ENCODE results near the gene RAPSN.

RAPSN gene

DNA sequence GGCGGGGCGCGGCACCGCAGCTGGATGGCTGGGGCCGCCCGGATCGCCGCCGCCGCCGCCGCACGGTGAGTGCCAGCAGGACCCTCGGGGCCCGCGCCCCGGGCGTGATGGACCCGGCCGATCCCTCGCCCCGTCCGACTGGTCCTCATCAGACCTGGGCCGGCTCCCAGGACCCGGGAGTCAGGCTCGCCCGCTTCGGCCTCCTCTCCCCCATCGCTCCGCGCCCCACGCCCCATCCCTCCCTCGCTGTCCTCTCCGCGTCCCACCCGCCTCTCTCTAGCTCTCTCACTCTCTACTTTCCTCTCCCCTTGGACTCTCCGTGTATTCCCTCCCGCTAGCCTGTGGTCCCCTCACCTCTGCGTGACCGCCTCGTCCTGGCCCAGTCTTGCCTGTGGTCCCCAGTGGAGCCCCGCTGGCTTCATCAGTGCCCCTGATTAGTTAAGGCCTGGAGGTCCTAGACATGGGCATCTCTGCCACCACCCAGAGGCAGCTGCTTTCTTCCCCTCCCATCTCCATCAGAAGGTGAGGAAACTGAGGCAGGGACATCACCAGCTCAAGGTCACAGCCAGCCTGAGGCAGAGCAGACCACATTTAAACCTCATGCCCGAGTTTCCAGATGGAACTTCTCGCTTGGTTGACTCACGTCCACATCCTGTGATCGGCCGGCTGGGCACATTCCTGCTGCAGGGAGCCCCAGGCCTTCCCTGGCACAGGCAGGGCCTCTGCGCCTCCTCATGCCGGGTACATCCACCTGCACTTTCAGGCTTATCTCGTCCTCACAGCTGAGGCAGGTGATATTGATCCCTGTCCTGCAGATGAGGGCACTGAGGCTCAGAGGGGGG lies 40.1 kb downstream of the RAPSN start:
- DNase-seq (ENCODE audit: low read depth in 2 of 2): no peak

DNA sequence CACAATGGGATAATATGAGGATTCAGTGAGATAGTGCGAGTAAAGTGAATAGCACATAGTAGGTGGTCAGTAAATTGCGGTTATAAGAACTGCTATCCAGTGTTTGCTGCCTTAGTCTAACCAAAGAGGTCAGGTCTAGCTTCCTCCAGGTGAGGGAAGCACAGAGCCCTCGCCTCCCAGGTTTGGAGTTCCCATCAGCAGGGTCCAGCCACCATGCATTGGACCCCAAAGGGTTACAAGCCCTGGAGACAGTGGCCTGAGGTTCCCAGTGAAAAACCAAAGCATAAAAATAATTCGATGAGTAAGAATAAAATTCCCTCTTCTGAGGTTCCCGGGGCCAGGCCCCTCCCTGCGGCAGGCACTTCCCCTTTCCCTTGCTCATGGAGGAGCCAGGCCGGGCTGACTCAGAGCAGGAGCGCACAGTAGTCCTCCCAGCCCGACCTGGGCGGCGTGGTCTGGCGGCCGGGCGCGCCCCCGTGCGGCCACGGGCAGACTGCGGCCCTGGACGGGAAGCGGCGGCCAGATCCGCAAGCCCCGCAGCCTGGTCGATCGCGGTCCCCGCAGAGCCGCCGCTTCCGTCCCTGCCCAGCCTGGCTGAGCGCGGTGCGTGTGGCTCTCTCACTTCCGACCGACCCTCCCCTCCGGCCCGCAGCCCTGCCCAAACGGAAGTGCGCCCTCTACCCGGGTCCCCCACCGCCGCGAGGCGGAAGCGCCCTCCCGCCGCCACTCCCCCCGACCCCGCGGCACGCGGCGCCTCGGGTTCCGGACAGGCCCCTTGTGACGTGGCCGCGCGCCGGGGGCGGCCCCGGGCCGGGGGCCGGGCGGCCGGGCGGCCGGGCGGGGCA lies 41.0 kb downstream of the RAPSN start, which contains the start of gene SLC39A13:
TSS of gene SLC39A13 (plus strand) at position 845 of the 845 bp plus-strand sequence. CDS start 1,505 bp downstream, outside the sequence.
- DNase-seq (ENCODE audit: low read depth in 2 of 2): peak; percentile 83 to 86

DNA sequence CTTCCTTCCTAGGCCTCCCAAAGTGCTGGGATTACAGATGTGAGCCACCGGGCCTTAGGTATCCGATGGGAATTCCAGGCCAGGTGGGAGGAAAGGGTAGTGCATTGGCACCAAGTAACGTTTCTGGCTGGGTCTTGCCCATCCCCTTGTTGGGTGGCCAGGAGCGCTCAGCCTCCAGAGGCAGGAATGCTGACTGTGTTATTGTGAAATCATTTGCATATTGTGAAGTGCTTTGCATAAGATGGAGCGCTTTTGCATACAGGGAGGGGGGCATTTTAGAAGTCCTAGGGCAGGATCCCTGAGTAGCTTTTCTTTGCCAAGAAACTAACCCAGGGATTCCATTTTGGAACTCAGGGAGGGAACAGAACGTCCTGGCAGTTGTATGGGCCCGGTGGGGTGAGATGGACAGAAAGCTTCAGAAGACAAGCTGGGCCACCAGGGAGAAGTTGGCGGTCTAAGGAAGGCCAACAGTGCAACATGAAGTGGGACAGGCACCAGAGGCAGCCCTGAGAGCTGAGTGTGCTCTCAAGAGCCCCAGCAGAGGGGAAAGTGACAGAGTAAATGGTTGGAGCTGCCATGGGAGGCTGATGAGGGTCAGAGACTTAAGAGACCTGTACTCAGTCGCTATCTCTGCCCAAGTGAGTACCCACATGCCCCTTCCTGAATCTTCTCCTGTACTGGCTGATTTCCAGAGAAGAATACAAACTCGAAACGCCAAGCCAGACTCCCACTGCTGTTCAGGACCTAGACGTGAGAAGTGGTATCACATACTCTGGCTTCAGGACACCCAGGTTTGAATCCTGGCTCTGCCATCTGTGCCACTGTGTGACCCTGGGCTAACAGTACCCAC lies 41.8 kb downstream of the RAPSN start:
- no peak for DNase-seq (ENCODE audit: low read depth in 2 of 2)

GRCh38 chr11:47403571-47403970 lies 45.4 kb downstream of the RAPSN start:
- DNase-seq (ENCODE audit: low read depth in 2 of 2): no peak

GRCh38 chr11:47403135-47403534 lies 45.8 kb downstream of the RAPSN start:
- no peak for DNase-seq (ENCODE audit: low read depth in 2 of 2)

- no peak for DNase-seq (ENCODE audit: low read depth in 2 of 2)
Observed at GRCh38 chr11:47400768-47401279, 48.1 kb downstream of the RAPSN start.

DNA sequence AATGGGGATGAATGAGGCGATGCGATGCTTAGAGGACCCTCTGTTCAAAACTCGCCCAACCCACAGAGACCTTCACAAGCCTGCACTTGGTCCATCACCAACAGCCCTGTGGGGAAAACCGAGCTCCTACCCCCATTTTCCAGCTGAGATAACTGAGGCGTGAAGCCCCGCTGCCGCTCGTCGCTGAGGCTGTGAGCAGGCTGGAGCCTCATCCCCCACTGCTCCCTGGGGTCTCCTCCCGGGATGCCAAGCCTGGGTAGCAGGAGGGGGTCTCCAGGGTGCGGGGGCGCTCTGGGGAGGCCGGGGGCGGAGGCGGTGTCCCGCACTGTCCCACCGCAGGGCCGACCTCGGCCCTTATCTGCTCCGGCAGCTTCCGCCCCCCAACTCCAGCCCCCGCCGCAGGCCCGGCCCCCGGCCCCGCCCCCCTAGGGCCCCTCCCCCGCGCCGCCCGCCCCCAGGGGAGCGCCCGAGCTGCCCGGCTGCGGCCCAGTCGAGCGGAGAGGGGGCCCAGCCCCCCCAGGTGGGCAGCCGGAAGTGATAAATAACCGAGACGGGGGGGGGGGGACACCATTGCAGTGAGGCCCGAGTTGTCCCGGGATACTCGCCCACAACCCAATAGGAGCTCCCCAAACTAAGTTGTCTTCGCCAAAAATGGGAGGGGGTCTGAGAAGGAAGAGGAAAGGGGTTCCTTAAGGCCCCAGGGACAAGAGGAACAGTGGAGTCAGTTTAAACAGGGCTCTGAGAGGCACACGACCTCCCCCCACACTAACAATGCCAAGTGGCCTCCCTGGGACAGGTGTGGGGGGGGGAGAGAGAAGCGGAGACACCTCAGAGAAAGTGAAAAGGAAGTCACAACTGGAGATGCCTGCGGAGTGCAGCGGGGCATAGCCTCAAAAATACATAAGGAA lies 48.8 kb downstream of the RAPSN start:
- DNase-seq (ENCODE audit: low read depth in 2 of 2): no peak

- DNase-seq (ENCODE audit: low read depth in 2 of 2): no peak
Observed at GRCh38 chr11:47398551-47398950, 50.4 kb downstream of the RAPSN start.

DNA sequence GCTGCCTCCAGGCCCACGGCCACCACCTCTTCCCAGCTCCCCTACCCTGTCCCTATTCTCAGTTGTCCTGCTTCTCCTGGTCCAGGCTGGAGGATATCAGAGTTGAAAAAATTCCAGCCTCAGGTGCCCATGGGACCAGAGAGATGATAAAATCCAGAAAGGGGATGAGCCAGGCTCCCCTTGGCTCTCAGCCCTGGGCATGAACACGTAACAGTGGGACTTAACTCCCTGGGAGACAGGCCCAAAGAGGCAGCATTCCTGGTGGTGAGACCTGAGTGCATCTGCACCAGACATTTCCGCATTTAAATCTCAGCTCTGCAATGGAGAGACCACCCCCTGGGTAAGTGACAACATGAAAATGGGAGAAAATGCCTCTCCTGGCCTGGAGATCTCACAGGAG lies 50.9 kb downstream of the RAPSN start:
- no peak for DNase-seq (ENCODE audit: low read depth in 2 of 2)

- no peak for DNase-seq (ENCODE audit: low read depth in 2 of 2)
Observed at GRCh38 chr11:47396049-47396320, 53.0 kb downstream of the RAPSN start.

DNA sequence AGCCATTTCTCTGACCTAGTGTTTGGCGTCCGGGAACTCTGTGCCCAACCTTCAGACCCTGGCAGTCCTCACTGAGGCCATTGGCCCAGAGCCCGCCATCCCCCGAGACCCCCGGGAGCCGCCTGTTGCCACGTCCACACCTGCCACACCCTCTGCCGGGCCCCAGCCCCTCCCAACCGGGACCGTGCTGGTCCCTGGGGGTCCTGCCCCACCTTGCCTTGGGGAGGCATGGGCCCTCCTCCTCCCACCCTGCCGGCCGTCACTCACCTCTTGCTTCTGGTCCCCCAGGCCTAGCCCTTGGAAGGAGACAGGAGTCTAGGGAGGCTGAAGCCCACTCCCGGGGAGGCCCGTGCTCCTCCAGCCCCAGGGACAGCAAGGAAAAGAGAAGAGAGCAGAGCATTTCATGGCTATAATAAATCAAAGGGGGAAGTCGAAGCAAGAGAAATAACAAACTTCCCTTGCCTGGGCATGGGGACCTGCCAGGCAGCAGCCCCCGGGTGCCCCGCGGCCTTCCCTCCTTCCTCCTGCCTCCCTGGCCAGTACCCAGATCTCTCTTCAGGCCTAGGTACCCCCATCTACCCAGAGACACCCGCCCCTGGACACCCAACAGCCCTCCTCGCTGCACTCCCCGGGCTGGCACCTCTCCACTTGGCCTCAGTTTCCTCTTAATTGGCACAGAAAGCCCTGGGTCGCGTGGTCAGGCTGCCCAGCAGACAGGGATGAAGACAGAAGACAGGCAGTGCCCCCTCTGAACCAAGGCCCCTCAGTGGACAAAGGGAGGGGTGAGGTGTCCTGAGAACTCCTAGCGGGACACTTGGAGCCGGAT lies 53.5 kb downstream of the RAPSN start:
- DNase-seq (ENCODE audit: low read depth in 2 of 2): no peak

DNA sequence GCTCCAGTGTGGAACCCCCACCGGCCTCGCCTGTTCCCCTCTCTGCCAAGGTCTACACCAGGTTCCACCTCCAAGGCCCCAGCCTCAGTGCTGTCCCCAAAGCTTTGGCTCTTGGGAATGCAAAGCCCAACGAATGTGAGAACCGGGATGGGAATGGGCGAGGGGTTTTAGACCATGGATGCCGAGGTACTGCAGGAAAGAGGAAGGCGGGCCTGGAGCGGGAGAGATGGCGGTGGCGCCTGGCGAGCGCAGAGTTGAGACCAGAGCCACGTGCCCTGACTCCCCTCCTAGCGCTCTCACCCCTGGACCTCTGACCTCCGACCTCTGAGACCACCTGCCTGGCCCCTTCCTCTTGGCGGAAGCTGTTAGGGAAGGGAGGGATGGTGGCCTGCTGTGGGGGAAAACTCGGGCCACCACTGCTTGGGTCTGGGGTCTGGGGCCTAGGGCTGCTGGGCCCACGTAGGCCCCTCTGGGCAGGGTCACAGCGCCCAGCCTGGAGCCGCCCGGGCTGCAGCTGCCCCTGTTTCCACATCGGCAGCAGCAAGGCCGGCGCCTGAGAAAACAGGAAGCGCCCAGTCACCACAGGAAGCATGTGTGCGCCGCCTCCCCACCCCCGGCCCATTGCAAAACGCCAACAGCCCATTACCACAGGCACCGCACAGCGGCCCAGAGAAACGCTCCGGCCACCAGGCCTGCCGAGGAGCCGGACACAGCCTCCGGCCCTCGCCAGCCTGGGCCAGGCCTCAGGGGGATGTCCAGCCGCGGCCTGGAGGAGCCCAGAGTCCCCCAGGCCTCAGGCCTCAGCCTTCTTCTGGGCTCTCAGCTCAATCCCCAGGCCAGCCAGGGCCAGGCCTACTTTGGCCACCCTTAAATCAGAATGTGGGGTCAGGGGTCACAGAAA lies 54.4 kb downstream of the RAPSN start:
- DNase-seq (ENCODE audit: low read depth in 2 of 2): no peak

DNA sequence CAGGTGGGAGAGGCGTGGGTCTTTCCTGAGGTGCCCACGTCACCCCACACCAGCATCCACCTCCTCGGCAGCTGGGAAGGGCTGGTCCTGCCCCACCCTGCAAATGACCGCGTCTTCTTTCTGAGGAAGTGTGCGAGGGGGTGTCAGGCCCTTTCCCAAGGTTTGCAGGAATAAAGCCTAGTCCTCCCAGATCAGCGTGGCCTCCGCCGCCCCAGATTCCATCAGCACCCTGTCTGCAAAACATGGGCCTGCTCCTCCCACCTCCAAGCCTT lies 55.0 kb downstream of the RAPSN start:
- DNase-seq (ENCODE audit: low read depth in 2 of 2): no peak

DNA sequence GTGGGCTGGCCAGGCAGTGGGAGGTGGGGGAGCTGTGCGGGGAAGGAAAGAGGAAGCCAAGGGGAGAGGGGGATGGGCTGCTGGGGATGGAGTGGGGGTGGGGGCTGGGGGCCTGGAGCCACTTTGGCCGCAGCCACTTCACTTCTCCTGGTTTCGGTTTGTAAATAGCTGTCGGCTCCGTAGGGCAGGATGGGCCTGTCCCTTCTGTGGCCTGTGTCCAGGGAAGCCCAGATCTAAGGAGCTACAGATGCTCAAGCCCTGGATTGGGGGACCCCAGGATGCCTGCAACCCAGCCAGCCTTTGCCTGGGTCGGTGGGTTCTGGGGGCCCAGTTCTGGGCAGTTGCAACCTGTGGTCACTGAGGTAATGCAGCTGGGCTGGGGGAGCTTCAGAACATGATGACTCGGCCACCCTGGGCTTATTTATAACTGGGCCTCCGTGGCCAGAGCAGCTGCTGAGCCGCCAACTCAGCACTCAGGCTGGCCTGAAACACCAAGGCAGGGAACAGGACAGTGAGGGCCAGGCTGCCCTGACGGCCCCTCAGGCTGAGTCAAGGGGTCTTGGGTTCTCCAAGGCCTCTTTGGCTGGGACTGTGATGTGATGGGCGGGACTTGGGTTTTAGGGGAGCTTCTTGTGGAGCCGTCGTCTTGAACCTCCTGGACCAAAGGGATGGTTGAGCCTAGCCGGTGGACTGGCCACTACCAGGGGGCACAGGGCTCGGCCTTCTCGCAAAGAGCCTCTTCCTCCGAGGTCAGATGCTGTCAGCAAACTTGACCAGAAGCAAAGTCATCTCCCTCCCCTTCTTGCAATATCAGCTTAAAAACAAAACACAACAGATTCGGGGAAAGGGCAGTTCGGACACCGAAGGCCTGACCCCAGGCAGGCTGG lies 55.5 kb downstream of the RAPSN start:
- DNase-seq (ENCODE audit: low read depth in 2 of 2): no peak

GRCh38 chr11:47392546-47393162 lies 56.3 kb downstream of the RAPSN start:
- no peak for DNase-seq (ENCODE audit: low read depth in 2 of 2)

- no peak for DNase-seq (ENCODE audit: low read depth in 2 of 2)
Observed at GRCh38 chr11:47391711-47392432, 57.1 kb downstream of the RAPSN start.

DNA sequence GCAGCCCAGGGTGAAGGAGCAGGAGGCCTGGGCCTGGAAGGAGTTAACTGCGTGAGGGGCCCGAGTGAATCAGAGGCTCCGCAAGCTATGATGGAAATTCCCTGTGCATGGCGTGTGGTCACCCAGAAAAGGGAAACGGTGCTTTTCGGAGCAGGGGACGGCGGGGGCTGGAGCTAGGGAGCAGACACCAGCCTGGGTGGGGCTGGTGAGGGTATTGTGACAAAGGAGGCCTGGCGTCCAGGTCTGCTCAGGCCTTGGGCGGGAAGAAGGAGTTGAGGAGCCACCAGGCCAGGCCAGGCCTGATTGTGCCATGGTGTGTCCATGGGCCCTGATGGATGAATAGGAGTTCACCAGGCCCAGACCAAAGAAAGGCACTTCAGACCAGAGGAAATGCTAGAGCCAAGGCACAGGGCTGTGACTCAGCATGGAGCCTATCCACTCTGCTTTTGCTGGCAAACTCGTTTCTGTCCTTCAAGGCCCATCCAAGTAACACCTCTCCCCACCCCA lies 57.8 kb downstream of the RAPSN start:
- no peak for DNase-seq (ENCODE audit: low read depth in 2 of 2)
